Hematopoietic multipotent progenitor cell treated with erythropoietin and hydrocortisone succinate and interleukin-3 and kit ligand, for 6 days (in vitro differentiated cells): Measurements from ENCODE around the gene COLEC12.
A peak's percentile ranks its signal among the peaks of the same experiment; 100 is the strongest.

Experiments
- DNase-seq: peaks from one replicate; pipeline ENCODE4 v3.0.0-alpha.2; 2015

Gene COLEC12

GRCh38 chr18:505483-506122 lies 5.1 kb upstream of the COLEC12 start:
- no peak for DNase-seq

- DNase-seq = no peak
Observed at GRCh38 chr18:501406-501714, 859 bp upstream of the COLEC12 start.

GRCh38 chr18:499776-500631 lies 497 bp downstream of the COLEC12 start:
- no peak for DNase-seq

- DNase-seq = peak; percentile 29
Observed at GRCh38 chr18:498931-499775, 1.3 kb downstream of the COLEC12 start.

- no peak for DNase-seq
Observed at GRCh38 chr18:497688-498087, 2.8 kb downstream of the COLEC12 start.

GRCh38 chr18:495452-495851 lies 5.0 kb downstream of the COLEC12 start:
- DNase-seq = no peak

GRCh38 chr18:495017-495416 lies 5.5 kb downstream of the COLEC12 start:
- DNase-seq = no peak

GRCh38 chr18:493986-494983 lies 6.2 kb downstream of the COLEC12 start:
- no peak for DNase-seq

GRCh38 chr18:492451-492850 lies 8.1 kb downstream of the COLEC12 start:
- DNase-seq = no peak

- DNase-seq = no peak
Observed at GRCh38 chr18:490624-491023, 9.9 kb downstream of the COLEC12 start.

GRCh38 chr18:490024-490366 lies 10.5 kb downstream of the COLEC12 start:
- DNase-seq = no peak

- no peak for DNase-seq
Observed at GRCh38 chr18:489244-490023, 11.1 kb downstream of the COLEC12 start.

- no peak for DNase-seq
Observed at GRCh38 chr18:486929-487740, 13.4 kb downstream of the COLEC12 start.

- DNase-seq = peak; percentile 44
Observed at GRCh38 chr18:484749-485464, 15.6 kb downstream of the COLEC12 start.

GRCh38 chr18:478681-479080 lies 21.8 kb downstream of the COLEC12 start:
- DNase-seq = no peak

GRCh38 chr18:477565-477964 lies 22.9 kb downstream of the COLEC12 start:
- no peak for DNase-seq

- DNase-seq = no peak
Observed at GRCh38 chr18:476251-476664, 24.2 kb downstream of the COLEC12 start.

GRCh38 chr18:475202-476031 lies 25.1 kb downstream of the COLEC12 start:
- no peak for DNase-seq

GRCh38 chr18:474416-474815 lies 26.1 kb downstream of the COLEC12 start:
- no peak for DNase-seq
